GM12878 (cell line): ENCODE measurements around the gene ACRBP. TPM values are rescaled to one million over a fixed set of nuclear protein-coding genes. Genes with fewer than 3 reads are reported as not detected.

Source experiments
- BACH1 ChIP-seq: fragments of 450-650 bp; IDR thresholded peaks from 2 replicates; pipeline ENCODE4 v1.6.1; 2017; ENCODE audit warnings: mild to moderate bottlenecking, borderline replicate concordance
- CBX3 ChIP-seq: fragments of 200-600 bp; sonication (generic); IDR thresholded peaks from 2 replicates; pipeline ENCODE4 v1.6.1; 2016; ENCODE audit warnings: low read depth, borderline replicate concordance
- FOXM1 ChIP-seq: IDR thresholded peaks from 2 replicates; pipeline ENCODE4 v1.6.1; 2012; ENCODE audit warnings: low read depth, mild to moderate bottlenecking, inconsistent platforms, low read length, moderate library complexity
- JUND ChIP-seq: IDR thresholded peaks from 2 replicates; pipeline ENCODE4 v1.6.1; 2012; ENCODE audit warnings: low read depth, mild to moderate bottlenecking, low read length, improper control_type of control experiment, moderate library complexity
- LARP7 ChIP-seq: fragments of 450-650 bp; IDR thresholded peaks from 2 replicates; pipeline ENCODE4 v1.6.1; 2017; ENCODE audit warnings: mild to moderate bottlenecking
- NR2C2 ChIP-seq: IDR thresholded peaks from 2 replicates; pipeline ENCODE4 v1.6.1; 2011; ENCODE audit warnings: borderline replicate concordance, low read depth; ENCODE audit not compliant: control insufficient read depth, insufficient read length
- RAD21 ChIP-seq: IDR thresholded peaks from 2 replicates; pipeline ENCODE4 v1.6.1; 2011; ENCODE audit warnings: mild to moderate bottlenecking, low read depth, low read length, moderate library complexity; ENCODE audit not compliant: insufficient read depth
- RFX5 ChIP-seq: IDR thresholded peaks from 2 replicates; pipeline ENCODE4 v1.6.1; 2011; ENCODE audit warnings: low read depth, low read length, improper control_type of control experiment
- RUNX3 ChIP-seq: IDR thresholded peaks from 2 replicates; pipeline ENCODE4 v1.6.1; 2012; ENCODE audit warnings: low read length, inconsistent platforms
- SIN3A ChIP-seq: IDR thresholded peaks from 2 replicates; pipeline ENCODE4 v1.6.1; 2012; ENCODE audit warnings: low read depth, low read length, improper control_type of control experiment
- SMAD5 ChIP-seq: IDR thresholded peaks from 2 replicates; pipeline ENCODE4 v1.6.1; 2016; ENCODE audit warnings: antibody characterized with exemption, low read depth
- SMC3 ChIP-seq: IDR thresholded peaks from 2 replicates; pipeline ENCODE4 v1.6.1; 2011; ENCODE audit warnings: low read length, improper control_type of control experiment, borderline replicate concordance
- SREBF2 ChIP-seq: IDR thresholded peaks from 2 replicates; pipeline ENCODE4 v1.6.1; 2012; ENCODE audit warnings: mild to moderate bottlenecking, low read length
- YY1 ChIP-seq: IDR thresholded peaks from 2 replicates; pipeline ENCODE4 v1.6.1; 2011; ENCODE audit warnings: low read depth, mild to moderate bottlenecking, low read length
- polyA plus RNA-seq, 11 experiments: library from polyadenylated mRNA; depleted of rRNA in 4 of 11; unstranded in 6 of 11; stranded (reverse) in 5 of 11; fragments of >200 nt; fragmentation: Nextera tagmentation in 4 of 11; fragmentation: Illumina TruSeq in 1 of 11; extraction: Ambion mirVana in 4 of 11; extraction: Trizol in 1 of 11; gene quantifications; 1 replicate in 1 of 11; 2 replicates in 10 of 11; pipeline versions ENCODE4 v1.2.1 to v1.2.3, GENCODE V29; 2011 to 2016; ENCODE audit warnings: inconsistent platforms in 2 of 11, missing spikeins in 2 of 11, low read depth in 1 of 11
- total RNA-seq, 4 experiments: library from RNA; depleted of rRNA in 3 of 4; stranded (reverse); fragments of >200 nt in 3 of 4; fragmentation: Illumina TruSeq in 1 of 4; extraction: Trizol in 1 of 4; gene quantifications; 2 replicates each; pipeline versions ENCODE4 v1.2.1 to v1.2.3, GENCODE V29; 2013 to 2021
- TF ChIP-seq, protein P1 (sequence below): fragments of 450-650 bp; IDR thresholded peaks from 2 replicates; pipeline ENCODE4 v1.6.1; 2017; ENCODE audit warnings: low read depth, mild to moderate bottlenecking, moderate library complexity
- TF ChIP-seq, protein P2 (sequence below): fragments of 450-650 bp; IDR thresholded peaks from 2 replicates; pipeline ENCODE4 v1.6.1; 2016; ENCODE audit warnings: mild to moderate bottlenecking
- TF ChIP-seq, protein P3 (sequence below): fragments of 450-650 bp; IDR thresholded peaks from 2 replicates; pipeline ENCODE4 v1.6.1; 2016; ENCODE audit warnings: mild to moderate bottlenecking, moderate library complexity, borderline replicate concordance
- TF ChIP-seq, protein P4 (sequence below): IDR thresholded peaks from 2 replicates; pipeline ENCODE4 v1.6.1; 2011; ENCODE audit warnings: borderline replicate concordance, low read depth, mild to moderate bottlenecking, moderate library complexity, low read length; ENCODE audit not compliant: insufficient read depth, poor library complexity, severe bottlenecking
- TF ChIP-seq, protein P5 (sequence below): fragments of 450-650 bp; conservative IDR thresholded peaks from 2 replicates; pipeline ENCODE4 v1.6.1; 2017; ENCODE audit warnings: mild to moderate bottlenecking, moderate library complexity

The ACRBP gene
- total and polyA plus RNA-seq, 10 of the 15 experiments (the other 5 are each of a cell fraction or from before 2014, with no cell fraction given), result 0.54 to 1.4 (median 0.87) TPM

DNA sequence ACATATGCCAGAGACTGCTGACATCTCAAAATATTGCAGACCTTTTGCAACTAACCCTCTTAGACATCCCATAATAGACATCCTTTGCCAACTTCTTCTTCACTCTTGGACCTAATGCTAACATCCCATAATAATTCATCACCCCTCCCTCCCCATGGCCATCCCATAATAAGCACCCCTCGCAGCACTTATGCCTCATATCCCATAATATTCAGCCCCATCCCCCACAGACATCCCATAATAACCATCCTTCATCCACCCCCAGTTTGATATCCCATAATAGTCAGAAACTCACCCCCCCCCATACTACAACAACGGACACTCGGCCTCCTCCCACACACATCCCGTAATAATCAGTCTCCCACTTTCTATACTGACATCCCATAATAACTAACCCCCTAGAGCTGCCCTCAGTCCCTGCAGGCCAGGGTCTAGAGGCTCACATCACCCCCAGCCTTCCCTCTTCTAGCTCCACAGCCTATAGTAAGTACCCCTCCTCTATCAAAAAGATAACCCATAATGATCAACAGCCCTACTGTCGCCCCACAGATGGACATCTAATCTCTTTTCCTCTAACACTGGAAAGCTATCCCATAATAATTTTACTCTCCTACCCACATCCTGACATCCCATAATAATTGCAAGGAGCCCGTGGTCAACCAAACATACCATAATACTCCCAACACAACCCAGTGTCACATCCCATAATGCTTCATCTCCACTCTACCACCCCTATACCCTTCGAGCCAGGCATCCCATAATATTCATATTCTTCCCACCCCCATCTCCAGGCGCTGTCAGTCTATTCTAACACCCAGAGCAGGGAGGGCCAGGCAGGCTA is 39.3 kb downstream of the ACRBP start (continued):
- TF ChIP-seq, protein P1, sequence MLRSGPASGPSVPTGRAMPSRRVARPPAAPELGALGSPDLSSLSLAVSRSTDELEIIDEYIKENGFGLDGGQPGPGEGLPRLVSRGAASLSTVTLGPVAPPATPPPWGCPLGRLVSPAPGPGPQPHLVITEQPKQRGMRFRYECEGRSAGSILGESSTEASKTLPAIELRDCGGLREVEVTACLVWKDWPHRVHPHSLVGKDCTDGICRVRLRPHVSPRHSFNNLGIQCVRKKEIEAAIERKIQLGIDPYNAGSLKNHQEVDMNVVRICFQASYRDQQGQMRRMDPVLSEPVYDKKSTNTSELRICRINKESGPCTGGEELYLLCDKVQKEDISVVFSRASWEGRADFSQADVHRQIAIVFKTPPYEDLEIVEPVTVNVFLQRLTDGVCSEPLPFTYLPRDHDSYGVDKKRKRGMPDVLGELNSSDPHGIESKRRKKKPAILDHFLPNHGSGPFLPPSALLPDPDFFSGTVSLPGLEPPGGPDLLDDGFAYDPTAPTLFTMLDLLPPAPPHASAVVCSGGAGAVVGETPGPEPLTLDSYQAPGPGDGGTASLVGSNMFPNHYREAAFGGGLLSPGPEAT, result peak; percentile 37; the same call in 1 of the 2 replicates
- peak; percentile 39; the same call in 1 of the 2 replicates for TF ChIP-seq SREBF2
- TF ChIP-seq CBX3, result no peak
- TF ChIP-seq BACH1, result no peak
- TF ChIP-seq JUND, result no peak
- peak; percentile 38; the same call in 1 of the 2 replicates for TF ChIP-seq RUNX3
- TF ChIP-seq, protein P2, sequence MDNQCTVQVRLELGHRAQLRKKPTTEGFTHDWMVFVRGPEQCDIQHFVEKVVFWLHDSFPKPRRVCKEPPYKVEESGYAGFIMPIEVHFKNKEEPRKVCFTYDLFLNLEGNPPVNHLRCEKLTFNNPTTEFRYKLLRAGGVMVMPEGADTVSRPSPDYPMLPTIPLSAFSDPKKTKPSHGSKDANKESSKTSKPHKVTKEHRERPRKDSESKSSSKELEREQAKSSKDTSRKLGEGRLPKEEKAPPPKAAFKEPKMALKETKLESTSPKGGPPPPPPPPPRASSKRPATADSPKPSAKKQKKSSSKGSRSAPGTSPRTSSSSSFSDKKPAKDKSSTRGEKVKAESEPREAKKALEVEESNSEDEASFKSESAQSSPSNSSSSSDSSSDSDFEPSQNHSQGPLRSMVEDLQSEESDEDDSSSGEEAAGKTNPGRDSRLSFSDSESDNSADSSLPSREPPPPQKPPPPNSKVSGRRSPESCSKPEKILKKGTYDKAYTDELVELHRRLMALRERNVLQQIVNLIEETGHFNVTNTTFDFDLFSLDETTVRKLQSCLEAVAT, result peak; percentile 24
- no peak for TF ChIP-seq RAD21
- no peak for TF ChIP-seq YY1
- TF ChIP-seq, protein P3, sequence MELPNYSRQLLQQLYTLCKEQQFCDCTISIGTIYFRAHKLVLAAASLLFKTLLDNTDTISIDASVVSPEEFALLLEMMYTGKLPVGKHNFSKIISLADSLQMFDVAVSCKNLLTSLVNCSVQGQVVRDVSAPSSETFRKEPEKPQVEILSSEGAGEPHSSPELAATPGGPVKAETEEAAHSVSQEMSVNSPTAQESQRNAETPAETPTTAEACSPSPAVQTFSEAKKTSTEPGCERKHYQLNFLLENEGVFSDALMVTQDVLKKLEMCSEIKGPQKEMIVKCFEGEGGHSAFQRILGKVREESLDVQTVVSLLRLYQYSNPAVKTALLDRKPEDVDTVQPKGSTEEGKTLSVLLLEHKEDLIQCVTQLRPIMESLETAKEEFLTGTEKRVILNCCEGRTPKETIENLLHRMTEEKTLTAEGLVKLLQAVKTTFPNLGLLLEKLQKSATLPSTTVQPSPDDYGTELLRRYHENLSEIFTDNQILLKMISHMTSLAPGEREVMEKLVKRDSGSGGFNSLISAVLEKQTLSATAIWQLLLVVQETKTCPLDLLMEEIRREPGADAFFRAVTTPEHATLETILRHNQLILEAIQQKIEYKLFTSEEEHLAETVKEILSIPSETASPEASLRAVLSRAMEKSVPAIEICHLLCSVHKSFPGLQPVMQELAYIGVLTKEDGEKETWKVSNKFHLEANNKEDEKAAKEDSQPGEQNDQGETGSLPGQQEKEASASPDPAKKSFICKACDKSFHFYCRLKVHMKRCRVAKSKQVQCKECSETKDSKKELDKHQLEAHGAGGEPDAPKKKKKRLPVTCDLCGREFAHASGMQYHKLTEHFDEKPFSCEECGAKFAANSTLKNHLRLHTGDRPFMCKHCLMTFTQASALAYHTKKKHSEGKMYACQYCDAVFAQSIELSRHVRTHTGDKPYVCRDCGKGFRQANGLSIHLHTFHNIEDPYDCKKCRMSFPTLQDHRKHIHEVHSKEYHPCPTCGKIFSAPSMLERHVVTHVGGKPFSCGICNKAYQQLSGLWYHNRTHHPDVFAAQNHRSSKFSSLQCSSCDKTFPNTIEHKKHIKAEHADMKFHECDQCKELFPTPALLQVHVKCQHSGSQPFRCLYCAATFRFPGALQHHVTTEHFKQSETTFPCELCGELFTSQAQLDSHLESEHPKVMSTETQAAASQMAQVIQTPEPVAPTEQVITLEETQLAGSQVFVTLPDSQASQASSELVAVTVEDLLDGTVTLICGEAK, result no peak
- peak; percentile 30 for TF ChIP-seq SMC3
- TF ChIP-seq LARP7, result no peak
- TF ChIP-seq, protein P4, sequence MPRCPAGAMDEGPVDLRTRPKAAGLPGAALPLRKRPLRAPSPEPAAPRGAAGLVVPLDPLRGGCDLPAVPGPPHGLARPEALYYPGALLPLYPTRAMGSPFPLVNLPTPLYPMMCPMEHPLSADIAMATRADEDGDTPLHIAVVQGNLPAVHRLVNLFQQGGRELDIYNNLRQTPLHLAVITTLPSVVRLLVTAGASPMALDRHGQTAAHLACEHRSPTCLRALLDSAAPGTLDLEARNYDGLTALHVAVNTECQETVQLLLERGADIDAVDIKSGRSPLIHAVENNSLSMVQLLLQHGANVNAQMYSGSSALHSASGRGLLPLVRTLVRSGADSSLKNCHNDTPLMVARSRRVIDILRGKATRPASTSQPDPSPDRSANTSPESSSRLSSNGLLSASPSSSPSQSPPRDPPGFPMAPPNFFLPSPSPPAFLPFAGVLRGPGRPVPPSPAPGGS, result no peak
- TF ChIP-seq SIN3A, result no peak
- TF ChIP-seq, protein P5, sequence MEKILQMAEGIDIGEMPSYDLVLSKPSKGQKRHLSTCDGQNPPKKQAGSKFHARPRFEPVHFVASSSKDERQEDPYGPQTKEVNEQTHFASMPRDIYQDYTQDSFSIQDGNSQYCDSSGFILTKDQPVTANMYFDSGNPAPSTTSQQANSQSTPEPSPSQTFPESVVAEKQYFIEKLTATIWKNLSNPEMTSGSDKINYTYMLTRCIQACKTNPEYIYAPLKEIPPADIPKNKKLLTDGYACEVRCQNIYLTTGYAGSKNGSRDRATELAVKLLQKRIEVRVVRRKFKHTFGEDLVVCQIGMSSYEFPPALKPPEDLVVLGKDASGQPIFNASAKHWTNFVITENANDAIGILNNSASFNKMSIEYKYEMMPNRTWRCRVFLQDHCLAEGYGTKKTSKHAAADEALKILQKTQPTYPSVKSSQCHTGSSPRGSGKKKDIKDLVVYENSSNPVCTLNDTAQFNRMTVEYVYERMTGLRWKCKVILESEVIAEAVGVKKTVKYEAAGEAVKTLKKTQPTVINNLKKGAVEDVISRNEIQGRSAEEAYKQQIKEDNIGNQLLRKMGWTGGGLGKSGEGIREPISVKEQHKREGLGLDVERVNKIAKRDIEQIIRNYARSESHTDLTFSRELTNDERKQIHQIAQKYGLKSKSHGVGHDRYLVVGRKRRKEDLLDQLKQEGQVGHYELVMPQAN, result no peak
- no peak for TF ChIP-seq NR2C2
- no peak for TF ChIP-seq FOXM1
- no peak for TF ChIP-seq SMAD5
- TF ChIP-seq RFX5, result no peak
